GM10266 (cell line): ENCODE data around the gene EFHD1.
"Not testable (repeated sequence)": the region's sequence is repeated elsewhere in the genome, so short reads cannot be mapped to it uniquely, and the experiment has no call there.

Source experiments
- DNase-seq: peaks from one replicate; pipeline ENCODE4 v3.0.0; 2012; ENCODE audit errors: extremely low spot score
- TF ChIP-seq, protein P1 (sequence below): IDR thresholded peaks from 2 replicates; pipeline ENCODE4 v1.5.1; 2012; ENCODE audit warnings: mild to moderate bottlenecking, low read depth; ENCODE audit not compliant: control insufficient read depth, insufficient read depth; ENCODE audit errors: missing control alignments

EFHD1 gene

DNA sequence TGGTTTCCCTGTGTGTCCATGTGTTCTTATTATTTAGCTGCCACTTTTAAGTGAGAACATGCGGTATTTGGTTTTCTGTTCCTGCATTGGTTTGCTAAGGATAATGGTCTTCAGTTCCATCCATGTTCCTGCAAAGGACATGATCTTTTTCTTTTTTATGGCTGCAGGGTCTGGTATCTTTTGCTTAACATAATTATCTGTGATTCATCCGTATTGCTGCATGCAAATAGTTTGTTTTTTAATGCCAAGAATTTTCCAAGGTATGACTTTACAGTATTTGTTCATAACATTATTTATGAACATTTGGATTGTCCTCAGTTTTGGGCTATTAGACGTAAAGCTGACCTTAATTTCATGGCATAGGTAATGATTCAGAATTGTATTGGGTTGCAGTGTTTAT, 81.6 kb downstream of the EFHD1 start:
- no peak for DNase-seq
- TF ChIP-seq, protein P1, sequence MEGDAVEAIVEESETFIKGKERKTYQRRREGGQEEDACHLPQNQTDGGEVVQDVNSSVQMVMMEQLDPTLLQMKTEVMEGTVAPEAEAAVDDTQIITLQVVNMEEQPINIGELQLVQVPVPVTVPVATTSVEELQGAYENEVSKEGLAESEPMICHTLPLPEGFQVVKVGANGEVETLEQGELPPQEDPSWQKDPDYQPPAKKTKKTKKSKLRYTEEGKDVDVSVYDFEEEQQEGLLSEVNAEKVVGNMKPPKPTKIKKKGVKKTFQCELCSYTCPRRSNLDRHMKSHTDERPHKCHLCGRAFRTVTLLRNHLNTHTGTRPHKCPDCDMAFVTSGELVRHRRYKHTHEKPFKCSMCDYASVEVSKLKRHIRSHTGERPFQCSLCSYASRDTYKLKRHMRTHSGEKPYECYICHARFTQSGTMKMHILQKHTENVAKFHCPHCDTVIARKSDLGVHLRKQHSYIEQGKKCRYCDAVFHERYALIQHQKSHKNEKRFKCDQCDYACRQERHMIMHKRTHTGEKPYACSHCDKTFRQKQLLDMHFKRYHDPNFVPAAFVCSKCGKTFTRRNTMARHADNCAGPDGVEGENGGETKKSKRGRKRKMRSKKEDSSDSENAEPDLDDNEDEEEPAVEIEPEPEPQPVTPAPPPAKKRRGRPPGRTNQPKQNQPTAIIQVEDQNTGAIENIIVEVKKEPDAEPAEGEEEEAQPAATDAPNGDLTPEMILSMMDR, result no peak

DNA sequence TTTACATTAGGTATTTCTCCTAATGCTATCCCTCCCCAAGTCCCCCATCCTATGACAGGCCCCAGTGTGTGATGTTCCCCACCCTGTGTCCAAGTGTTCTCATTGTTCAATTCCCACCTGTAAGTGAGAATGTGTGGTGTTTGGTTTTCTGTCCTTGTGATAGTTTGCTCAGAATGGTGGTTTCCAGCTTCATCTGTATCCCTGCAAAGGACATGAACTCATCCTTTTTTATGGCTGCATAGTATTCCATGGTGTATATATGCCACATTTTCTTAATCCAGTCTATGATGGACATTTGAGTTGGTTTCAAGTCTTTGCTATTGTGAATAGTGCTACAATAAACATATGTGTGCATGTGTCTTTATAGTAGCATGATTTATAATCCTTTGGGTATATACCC, 86.7 kb downstream of the EFHD1 start:
- DNase-seq, result not testable (repeated sequence)

DNA sequence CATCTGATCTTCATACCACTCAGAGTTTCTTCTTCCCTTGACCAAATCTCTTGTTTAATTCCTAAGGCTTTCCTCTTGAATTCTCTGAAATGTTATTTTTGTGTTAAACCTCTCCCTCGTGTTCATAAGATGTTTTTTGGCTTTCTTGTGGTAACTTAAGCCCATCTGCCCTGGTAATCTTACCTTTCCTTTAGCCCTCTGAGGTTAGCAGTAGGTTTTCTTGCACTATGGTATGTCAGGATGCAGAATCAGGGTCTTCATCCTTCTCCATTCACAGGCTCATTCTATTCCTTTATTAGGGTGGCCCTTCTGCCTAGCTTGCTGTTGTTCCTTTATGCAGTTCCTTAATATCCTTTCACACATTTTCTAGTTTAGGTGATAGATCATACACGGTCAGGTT, 87.9 kb downstream of the EFHD1 start:
- TF ChIP-seq, protein P1, result no peak
- no peak for DNase-seq

DNA sequence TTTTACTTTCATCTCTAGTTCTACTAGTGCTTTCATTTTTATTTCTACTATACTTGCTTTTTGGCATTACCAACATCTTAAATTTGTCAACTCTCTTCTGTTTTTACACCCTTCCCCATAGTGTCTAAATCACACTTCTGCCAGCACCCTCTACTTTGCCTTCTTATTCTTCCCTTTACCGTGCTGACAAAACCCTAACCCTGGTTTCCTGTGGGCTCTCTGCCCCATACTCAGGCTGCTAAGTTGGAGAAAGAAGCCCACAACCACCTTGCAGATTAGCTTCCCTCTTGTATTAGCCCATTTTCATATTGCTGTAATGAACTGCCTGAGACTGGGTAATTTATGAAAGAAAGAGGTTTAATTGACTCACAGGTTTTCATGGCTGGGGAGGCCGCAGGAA, 88.5 kb downstream of the EFHD1 start:
- no peak for DNase-seq
- TF ChIP-seq, protein P1, result no peak

DNA sequence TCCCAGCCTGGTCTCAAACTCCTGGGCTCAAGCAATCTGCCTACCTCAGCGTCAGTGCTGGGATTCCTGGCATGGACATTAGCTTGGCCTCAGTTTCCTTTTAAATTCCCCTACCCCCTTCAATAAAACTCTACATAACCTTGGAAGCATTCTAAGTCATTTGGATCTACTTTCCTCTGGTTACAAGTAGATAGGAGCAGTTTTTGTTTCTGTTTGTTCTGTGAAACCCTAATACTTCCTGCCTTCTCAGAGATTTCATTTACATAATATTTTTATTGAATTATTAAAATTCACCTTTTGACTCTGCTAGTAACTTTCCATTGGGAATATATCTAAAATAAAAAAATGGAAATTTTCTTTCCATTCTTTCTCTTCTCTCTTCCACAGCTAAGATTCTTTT, 89.6 kb downstream of the EFHD1 start:
- TF ChIP-seq, protein P1, result no peak

DNA sequence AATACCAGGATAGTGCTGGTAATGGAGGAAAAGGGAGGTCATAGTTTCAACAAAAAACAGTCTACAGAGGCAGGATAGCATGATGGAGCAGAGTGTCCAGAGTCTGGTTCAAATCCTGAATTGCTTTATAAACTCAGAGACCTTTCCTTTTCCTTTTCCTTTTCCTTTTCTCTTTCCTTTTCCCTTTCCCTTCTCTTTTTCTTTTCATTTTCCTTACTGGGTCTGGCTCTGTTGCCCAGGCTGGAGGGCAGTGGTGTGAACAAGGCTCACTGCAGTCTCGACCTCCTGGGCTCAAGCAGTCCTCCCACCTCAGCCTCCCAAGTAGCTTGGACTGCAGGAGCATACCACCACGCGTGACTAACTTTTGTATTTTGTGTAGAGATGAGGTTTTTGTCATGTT, 95.4 kb downstream of the EFHD1 start:
- TF ChIP-seq, protein P1, result no peak
- no peak for DNase-seq

More for the DNA sequence above, 89.6 kb downstream of the EFHD1 start:
- no peak for DNase-seq

DNA sequence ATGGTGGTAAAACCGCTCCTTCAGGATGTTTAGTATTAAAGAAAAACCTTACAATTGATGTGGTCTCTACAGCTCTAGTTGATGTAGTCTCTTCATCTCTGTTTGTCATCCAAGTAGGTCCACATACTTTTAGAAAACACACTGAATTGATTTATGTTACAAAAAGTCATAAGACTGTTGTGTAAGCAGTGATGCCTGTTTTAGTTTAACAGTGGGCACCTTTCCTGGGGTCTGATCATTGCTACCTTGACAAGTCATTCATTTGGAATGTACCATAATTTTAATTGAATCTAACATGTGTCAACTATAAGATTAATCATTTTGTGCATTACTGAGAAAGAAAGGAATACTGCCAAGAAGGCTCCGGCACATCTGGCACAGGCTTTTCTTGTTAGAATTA, 98.1 kb downstream of the EFHD1 start:
- TF ChIP-seq, protein P1, result no peak
- no peak for DNase-seq
